GM10266 (cell line): ENCODE data around the gene TMBIM4.
A peak's percentile ranks its signal among the peaks of the same experiment; 100 is the strongest.

ENCODE experiments used
- DNase-seq: peaks from one replicate; pipeline ENCODE4 v3.0.0; 2012; ENCODE audit errors: extremely low spot score
- CTCF ChIP-seq: IDR thresholded peaks from 2 replicates; pipeline ENCODE4 v1.5.1; 2012; ENCODE audit warnings: mild to moderate bottlenecking, low read depth; ENCODE audit not compliant: control insufficient read depth, insufficient read depth; ENCODE audit errors: missing control alignments

Gene TMBIM4

GRCh38 chr12:66139328-66139727 lies 30.5 kb downstream of the TMBIM4 start:
- DNase-seq: no peak
- TF ChIP-seq CTCF: no peak

GRCh38 chr12:66137937-66138336 lies 31.9 kb downstream of the TMBIM4 start:
- TF ChIP-seq CTCF: no peak
- no peak for DNase-seq

GRCh38 chr12:66132408-66132807 lies 37.4 kb downstream of the TMBIM4 start:
- no peak for TF ChIP-seq CTCF
- no peak for DNase-seq

- no peak for TF ChIP-seq CTCF
- DNase-seq: no peak
Observed at GRCh38 chr12:66131067-66131688, 38.6 kb downstream of the TMBIM4 start.

GRCh38 chr12:66130267-66131066 lies 39.3 kb downstream of the TMBIM4 start, which contains the start of gene LLPH:
TSS of gene LLPH (minus strand) at chr12:66130750. CDS start at chr12:66129106, 1,644 bp downstream.
- no peak for TF ChIP-seq CTCF

GRCh38 chr12:66129934-66130266 lies 39.9 kb downstream of the TMBIM4 start:
- no peak for TF ChIP-seq CTCF

More at GRCh38 chr12:66130267-66131066, 39.3 kb downstream of the TMBIM4 start, which contains the start of gene LLPH:
- DNase-seq: peak; percentile 82

GRCh38 chr12:66127650-66128049 lies 42.1 kb downstream of the TMBIM4 start:
- no peak for DNase-seq
- no peak for TF ChIP-seq CTCF

More at GRCh38 chr12:66129934-66130266, 39.9 kb downstream of the TMBIM4 start:
- no peak for DNase-seq
